Peyer's patch (tissue), 4 donors: Measurements from ENCODE around the gene PTPN2.

Experiments
- CTCF ChIP-seq, 6 experiments: fragments of 450-650 bp in 4 of 6; fragments of 200-600 bp in 2 of 6; sonication (generic) in 1 of 6; IDR thresholded peaks; one replicate each; pipeline ENCODE4 v1.5.1; 2017 to 2019; ENCODE audit warnings: antibody characterized with exemption in 6 of 6, mild to moderate bottlenecking in 3 of 6, moderate library complexity in 1 of 6
- POLR2A ChIP-seq, 2 donors: fragments of 450-650 bp; IDR thresholded peaks; one replicate each; pipeline ENCODE4 v1.5.1; 2017; ENCODE audit warnings: antibody characterized with exemption in 2 of 2, mild to moderate bottlenecking in 2 of 2, moderate library complexity in 2 of 2

- no peak for TF ChIP-seq POLR2A (IDR thresholded peaks at IDR 0.05)
- no peak for TF ChIP-seq CTCF (IDR thresholded peaks at IDR 0.05)
Measured at GRCh38 chr18:12928206-12928605, 44.2 kb upstream of the PTPN2 start.
